ENCODE results near the gene CASZ1. TPM values are rescaled to one million over a fixed set of nuclear protein-coding genes. Genes with fewer than 3 reads are reported as not detected.

The CASZ1 gene
- total RNA-seq, 1 experiment from 2014 or later = 11.7 TPM

DNA sequence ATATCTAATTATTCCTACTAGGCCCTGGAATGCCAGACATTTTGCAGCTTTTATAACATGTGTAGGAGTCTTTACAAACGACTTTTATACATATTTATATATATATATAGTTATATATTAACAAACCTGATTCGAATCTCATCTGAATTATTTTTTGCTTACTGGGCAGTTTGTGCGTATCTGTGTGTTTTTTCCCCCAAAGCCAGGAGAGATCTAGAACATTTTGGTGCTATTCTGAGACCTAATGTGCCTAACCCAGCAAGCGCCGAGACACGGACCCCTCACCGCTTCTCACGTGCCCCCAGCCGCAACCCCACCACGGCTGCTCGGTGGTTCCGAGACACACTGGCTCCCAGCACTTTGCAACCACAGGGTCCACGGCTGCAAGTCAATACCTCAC is 54.8 kb downstream of the CASZ1 start (continued):
- no peak for TF ChIP-seq ZNF396 (CRISPR knock-in tag; IDR thresholded peaks at IDR 0.05; ENCODE audit: borderline replicate concordance)
- no peak for TF ChIP-seq ZNF232 (CRISPR knock-in tag; IDR thresholded peaks at IDR 0.05)
- TF ChIP-seq, protein P1, sequence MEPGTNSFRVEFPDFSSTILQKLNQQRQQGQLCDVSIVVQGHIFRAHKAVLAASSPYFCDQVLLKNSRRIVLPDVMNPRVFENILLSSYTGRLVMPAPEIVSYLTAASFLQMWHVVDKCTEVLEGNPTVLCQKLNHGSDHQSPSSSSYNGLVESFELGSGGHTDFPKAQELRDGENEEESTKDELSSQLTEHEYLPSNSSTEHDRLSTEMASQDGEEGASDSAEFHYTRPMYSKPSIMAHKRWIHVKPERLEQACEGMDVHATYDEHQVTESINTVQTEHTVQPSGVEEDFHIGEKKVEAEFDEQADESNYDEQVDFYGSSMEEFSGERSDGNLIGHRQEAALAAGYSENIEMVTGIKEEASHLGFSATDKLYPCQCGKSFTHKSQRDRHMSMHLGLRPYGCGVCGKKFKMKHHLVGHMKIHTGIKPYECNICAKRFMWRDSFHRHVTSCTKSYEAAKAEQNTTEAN (CRISPR knock-in tag; IDR thresholded peaks at IDR 0.05) = no peak
- no peak for TF ChIP-seq ATF6 (CRISPR knock-in tag; IDR thresholded peaks at IDR 0.05)

DNA sequence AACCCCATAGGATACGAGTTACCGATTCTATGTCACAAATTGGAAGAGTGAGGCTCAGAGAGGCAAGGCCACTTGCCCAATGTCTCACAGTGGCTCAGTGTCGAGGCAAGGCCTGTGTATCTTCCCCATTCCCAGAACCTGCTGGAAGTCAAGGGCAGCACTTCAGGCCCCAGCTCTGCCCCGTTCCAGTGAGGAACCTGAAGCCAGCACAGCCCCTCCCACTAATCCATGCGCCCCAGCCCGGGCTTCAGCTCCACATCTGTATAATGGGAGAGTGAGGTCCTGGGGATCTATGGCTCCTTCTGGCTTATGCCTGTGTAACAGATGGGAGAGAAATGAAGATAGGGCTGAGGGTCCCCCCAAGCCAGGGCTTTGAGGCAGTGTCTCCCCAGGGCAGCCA is 56.3 kb downstream of the CASZ1 start:
- Mint-ChIP-seq H3K27ac (peak overlapping the region; percentile 92; the same call in 1 of the 2 replicates), H3K4me3 (no peak overlapping the region), H3K27me3 (ENCODE audit: low read depth) (no peaks in the 10 kb centered on the region), H3K4me1 (peaks cover 38% of the 10 kb centered on the region), H3K36me3 (no peaks in the 10 kb centered on the region), H3K9me3 (no peaks in the 10 kb centered on the region)
- TF ChIP-seq MXD4 (CRISPR knock-in tag; IDR thresholded peaks at IDR 0.05; ENCODE audit: borderline replicate concordance) (no peak), SP1 (CRISPR knock-in tag; conservative IDR thresholded peaks at IDR 0.05) (no peak), CBFB (CRISPR knock-in tag; IDR thresholded peaks at IDR 0.05; ENCODE audit: low read depth) (no peak), PRRX2 (CRISPR knock-in tag; IDR thresholded peaks at IDR 0.05) (no peak)
- CTCF ChIA-PET = interaction anchor here (1.3 to 1.4 kb wide), 2 partner anchors 11 to 13 kb away, joined by 3 to 4 read pairs; no protein-coding TSS in a partner anchor
- DNase-seq (ENCODE audit: low spot score) (no peak), ATAC-seq (no peak)
- POLR2A ChIA-PET = no interaction called here

GRCh38 chr1:10739589-10739988 is 56.9 kb downstream of the CASZ1 start:
- ChIA-PET CTCF (interaction anchor here (0.8 to 1.4 kb wide), 3 partner anchors 12 to 25 kb away, joined by 3 to 4 read pairs (median 3); no protein-coding TSS in a partner anchor), POLR2A (no interaction called here)
- peaks cover 43% of the 10 kb centered on the region for H3K4me1 Mint-ChIP-seq
- no peaks in the 10 kb centered on the region for H3K27me3 Mint-ChIP-seq (ENCODE audit: low read depth)
- H3K27ac Mint-ChIP-seq = peak overlapping the region; percentile 90
- TF ChIP-seq IRF1 (CRISPR knock-in tag; IDR thresholded peaks at IDR 0.05) (no peak), PRRX2 (CRISPR knock-in tag; IDR thresholded peaks at IDR 0.05) (no peak)
- no peak for DNase-seq (ENCODE audit: low spot score)
- no peak overlapping the region for H3K4me3 Mint-ChIP-seq
- H3K9me3 Mint-ChIP-seq = no peaks in the 10 kb centered on the region
- ATAC-seq = no peak
- H3K36me3 Mint-ChIP-seq = no peaks in the 10 kb centered on the region

DNA sequence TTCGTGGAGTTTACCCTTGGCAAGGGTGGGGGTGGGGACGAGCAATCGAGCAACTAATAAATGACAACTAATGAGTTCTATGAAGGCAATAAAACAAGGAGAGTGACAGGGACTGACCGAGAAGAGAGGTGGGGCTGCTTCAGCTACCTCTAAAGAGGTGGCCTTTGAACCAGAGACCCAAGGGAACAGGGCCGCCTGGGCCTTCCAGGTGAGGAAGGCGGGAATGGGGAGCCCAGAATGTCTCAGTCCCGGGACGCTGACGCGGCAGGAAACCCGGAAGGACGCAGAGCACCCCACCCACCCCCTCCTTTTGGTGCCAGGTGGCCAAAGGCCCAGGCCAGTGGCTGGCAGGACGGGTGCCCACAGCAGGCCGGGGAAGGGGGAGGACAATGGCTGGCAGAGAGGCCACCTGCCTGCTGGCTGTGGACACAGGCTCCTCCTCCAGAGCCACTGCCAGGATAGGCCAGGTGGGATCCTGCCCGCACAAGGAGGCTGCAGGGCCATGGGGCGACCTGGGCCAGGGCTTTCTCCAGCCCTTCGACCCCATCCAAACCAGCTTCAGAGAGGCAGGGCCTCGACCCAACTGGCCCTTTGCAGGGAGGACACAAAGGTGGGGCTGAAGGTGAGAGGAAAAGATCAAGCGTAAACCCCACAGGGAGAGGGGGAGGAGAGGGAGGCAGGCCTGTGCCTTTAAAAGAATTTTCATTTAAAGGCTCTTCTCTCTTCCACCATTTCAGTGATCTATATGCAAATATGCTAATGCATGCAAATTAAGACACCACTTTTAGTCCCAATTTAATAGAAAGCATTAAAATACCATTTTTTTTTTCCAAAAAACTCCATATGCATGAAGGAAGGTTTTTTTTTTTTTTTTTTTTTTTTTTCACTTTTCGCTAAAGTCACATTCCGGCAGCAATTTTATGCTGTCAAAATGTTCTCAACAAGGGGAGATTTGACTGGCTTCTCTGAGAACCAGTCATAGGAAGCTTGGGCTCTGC is 58.1 kb downstream of the CASZ1 start:
- peak; percentile 45 for ATAC-seq
- H3K4me1 Mint-ChIP-seq = peaks cover 54% of the 10 kb centered on the region
- ChIA-PET POLR2A (no interaction called here), CTCF (interaction anchor here (0.5 kb wide), 1 partner anchor 15 kb away, joined by 4 read pairs; no protein-coding TSS in a partner anchor)
- DNase-seq (ENCODE audit: low spot score) = peak; percentile 35
- no peaks in the 10 kb centered on the region for H3K27me3 Mint-ChIP-seq (ENCODE audit: low read depth)
- no peaks in the 10 kb centered on the region for H3K36me3 Mint-ChIP-seq
- H3K9me3 Mint-ChIP-seq = no peaks in the 10 kb centered on the region
- no peak overlapping the region for H3K4me3 Mint-ChIP-seq
- peak overlapping the region; percentile 89; the same call in 1 of the 2 replicates for H3K27ac Mint-ChIP-seq
- TF ChIP-seq FOXJ3 (CRISPR knock-in tag; IDR thresholded peaks at IDR 0.05; ENCODE audit: borderline replicate concordance) (no peak), FOXK1 (CRISPR knock-in tag; IDR thresholded peaks at IDR 0.05) (no peak), JAZF1 (CRISPR knock-in tag; IDR thresholded peaks at IDR 0.05) (no peak), AFF4 (CRISPR knock-in tag; IDR thresholded peaks at IDR 0.05; ENCODE audit: borderline replicate concordance) (no peak), NR3C1 (CRISPR knock-in tag; conservative IDR thresholded peaks at IDR 0.05; ENCODE audit: low read depth) (no peak), SMAD3 (CRISPR knock-in tag; IDR thresholded peaks at IDR 0.05; ENCODE audit: borderline replicate concordance) (no peak), IRF2 (CRISPR knock-in tag; IDR thresholded peaks at IDR 0.05; ENCODE audit: borderline replicate concordance, low read depth) (no peak), IRF1 (CRISPR knock-in tag; IDR thresholded peaks at IDR 0.05) (no peak), GRHL2 (CRISPR knock-in tag; IDR thresholded peaks at IDR 0.05; ENCODE audit: insufficient replicate concordance, severe bottlenecking) (no peak)

Measured in WTC11 (cell line).